ENCODE results near the gene SERPINA4. TPM values are rescaled to one million over a fixed set of nuclear protein-coding genes. Genes with fewer than 3 reads are reported as not detected.

The SERPINA4 gene
- total RNA-seq (not detected), polyA plus RNA-seq (ENCODE audit: insufficient read length in 2 of 2) (not detected)
- long read RNA-seq, donor 1: 0 reads
- long read RNA-seq, donor 2: 0 reads
- long read RNA-seq, donor 3: 0 reads
- long read RNA-seq, donor 4: 0 reads

GRCh38 chr14:94560751-94561655 lies at the start of gene SERPINA4:
SERPINA4 (plus strand) TSS chr14:94561442; CDS start chr14:94563483, 2,041 bp downstream.
- Histone ChIP-seq H3K4me1 (ENCODE audit: control insufficient read depth, insufficient read depth, low read length) (no peaks in the 10 kb centered on the region), H3K27ac (ENCODE audit: low read depth, low read length) (no peak within 1 kb of the TSS), H3K27me3 (ENCODE audit: control insufficient read depth, insufficient read depth, low read length) (no peaks in the 10 kb centered on the region), H3K4me3 (ENCODE audit: low read depth, low read length) (no peak within 1 kb of the TSS), H3K9me3 (ENCODE audit: control insufficient read depth, insufficient read depth, low read length) (no peaks in the 10 kb centered on the region), H3K36me3 (ENCODE audit: control insufficient read depth, insufficient read depth, low read length) (no peaks in the 10 kb centered on the region)
- no peak for DNase-seq (ENCODE audit: low read depth in 4 of 6, low spot score in 6 of 6)
- WGBS (ENCODE audit: insufficient coverage): 90% methylated on average over 8 of the region's 11 CpGs

- H3K9me3 ChIP-seq (ENCODE audit: control insufficient read depth, insufficient read depth, low read length): no peaks in the 10 kb centered on the region
- no peak for DNase-seq (ENCODE audit: low read depth in 4 of 6, low spot score in 6 of 6)
- peaks cover 10% of the 10 kb centered on the region for H3K4me1 ChIP-seq (ENCODE audit: control insufficient read depth, insufficient read depth, low read length)
- WGBS (ENCODE audit: insufficient coverage): 86% methylated on average over 7 of the region's 7 CpGs
- no peaks in the 10 kb centered on the region for H3K27me3 ChIP-seq (ENCODE audit: control insufficient read depth, insufficient read depth, low read length)
- no peak overlapping the region for H3K27ac ChIP-seq (ENCODE audit: low read depth, low read length)
- no peaks in the 10 kb centered on the region for H3K36me3 ChIP-seq (ENCODE audit: control insufficient read depth, insufficient read depth, low read length)
- no peak overlapping the region for H3K4me3 ChIP-seq (ENCODE audit: low read depth, low read length)
Measured at GRCh38 chr14:94514351-94514750, 46.9 kb upstream of the SERPINA4 start.

GRCh38 chr14:94515426-94515825 lies 45.8 kb upstream of the SERPINA4 start:
- Histone ChIP-seq H3K36me3 (ENCODE audit: control insufficient read depth, insufficient read depth, low read length) (no peaks in the 10 kb centered on the region), H3K4me1 (ENCODE audit: control insufficient read depth, insufficient read depth, low read length) (peaks cover 10% of the 10 kb centered on the region), H3K4me3 (ENCODE audit: low read depth, low read length) (no peak overlapping the region), H3K27me3 (ENCODE audit: control insufficient read depth, insufficient read depth, low read length) (no peaks in the 10 kb centered on the region), H3K27ac (ENCODE audit: low read depth, low read length) (no peak overlapping the region), H3K9me3 (ENCODE audit: control insufficient read depth, insufficient read depth, low read length) (no peaks in the 10 kb centered on the region)
- 76% methylated on average over 8 of the region's 9 CpGs for WGBS (ENCODE audit: insufficient coverage)
- no peak for DNase-seq (ENCODE audit: low read depth in 4 of 6, low spot score in 6 of 6)

GRCh38 chr14:94515856-94516255 lies 45.4 kb upstream of the SERPINA4 start:
- no peak overlapping the region for H3K4me3 ChIP-seq (ENCODE audit: low read depth, low read length)
- no peak for DNase-seq (ENCODE audit: low read depth in 4 of 6, low spot score in 6 of 6)
- 92% methylated on average over 5 of the region's 6 CpGs for WGBS (ENCODE audit: insufficient coverage)
- H3K9me3 ChIP-seq (ENCODE audit: control insufficient read depth, insufficient read depth, low read length): no peaks in the 10 kb centered on the region
- no peaks in the 10 kb centered on the region for H3K36me3 ChIP-seq (ENCODE audit: control insufficient read depth, insufficient read depth, low read length)
- peaks cover 10% of the 10 kb centered on the region for H3K4me1 ChIP-seq (ENCODE audit: control insufficient read depth, insufficient read depth, low read length)
- no peaks in the 10 kb centered on the region for H3K27me3 ChIP-seq (ENCODE audit: control insufficient read depth, insufficient read depth, low read length)
- no peak overlapping the region for H3K27ac ChIP-seq (ENCODE audit: low read depth, low read length)

- Histone ChIP-seq H3K36me3 (ENCODE audit: control insufficient read depth, insufficient read depth, low read length) (no peaks in the 10 kb centered on the region), H3K27ac (ENCODE audit: low read depth, low read length) (no peak overlapping the region), H3K9me3 (ENCODE audit: control insufficient read depth, insufficient read depth, low read length) (no peaks in the 10 kb centered on the region), H3K27me3 (ENCODE audit: control insufficient read depth, insufficient read depth, low read length) (no peaks in the 10 kb centered on the region), H3K4me1 (ENCODE audit: control insufficient read depth, insufficient read depth, low read length) (peaks cover 10% of the 10 kb centered on the region), H3K4me3 (ENCODE audit: low read depth, low read length) (no peak overlapping the region)
- WGBS (ENCODE audit: insufficient coverage): 56% methylated on average over 7 of the region's 10 CpGs
- no peak for DNase-seq (ENCODE audit: low read depth in 4 of 6, low spot score in 6 of 6)
Measured at GRCh38 chr14:94517248-94517640, 44.0 kb upstream of the SERPINA4 start.

- WGBS (ENCODE audit: insufficient coverage): 18% methylated on average over 4 of the region's 7 CpGs
- H3K27me3 ChIP-seq (ENCODE audit: control insufficient read depth, insufficient read depth, low read length): no peaks in the 10 kb centered on the region
- H3K4me3 ChIP-seq (ENCODE audit: low read depth, low read length): no peak overlapping the region
- H3K27ac ChIP-seq (ENCODE audit: low read depth, low read length): no peak overlapping the region
- H3K36me3 ChIP-seq (ENCODE audit: control insufficient read depth, insufficient read depth, low read length): no peaks in the 10 kb centered on the region
- no peaks in the 10 kb centered on the region for H3K9me3 ChIP-seq (ENCODE audit: control insufficient read depth, insufficient read depth, low read length)
- H3K4me1 ChIP-seq (ENCODE audit: control insufficient read depth, insufficient read depth, low read length): peaks cover 10% of the 10 kb centered on the region
- DNase-seq (ENCODE audit: low read depth in 4 of 6, low spot score in 6 of 6): peak in 2 of 6 donors; percentile 35
Measured at GRCh38 chr14:94517641-94518257, 43.5 kb upstream of the SERPINA4 start.

GRCh38 chr14:94521375-94522114 lies 39.7 kb upstream of the SERPINA4 start:
- Histone ChIP-seq H3K4me1 (ENCODE audit: control insufficient read depth, insufficient read depth, low read length) (peaks cover 10% of the 10 kb centered on the region), H3K9me3 (ENCODE audit: control insufficient read depth, insufficient read depth, low read length) (no peaks in the 10 kb centered on the region), H3K4me3 (ENCODE audit: low read depth, low read length) (no peak overlapping the region), H3K27ac (ENCODE audit: low read depth, low read length) (no peak overlapping the region), H3K27me3 (ENCODE audit: control insufficient read depth, insufficient read depth, low read length) (no peaks in the 10 kb centered on the region), H3K36me3 (ENCODE audit: control insufficient read depth, insufficient read depth, low read length) (no peaks in the 10 kb centered on the region)
- no peak for DNase-seq (ENCODE audit: low read depth in 4 of 6, low spot score in 6 of 6)
- 43% methylated on average over 5 of the region's 5 CpGs for WGBS (ENCODE audit: insufficient coverage)

- Histone ChIP-seq H3K9me3 (ENCODE audit: control insufficient read depth, insufficient read depth, low read length) (no peaks in the 10 kb centered on the region), H3K27me3 (ENCODE audit: control insufficient read depth, insufficient read depth, low read length) (no peaks in the 10 kb centered on the region), H3K4me1 (ENCODE audit: control insufficient read depth, insufficient read depth, low read length) (peaks cover 6% of the 10 kb centered on the region), H3K4me3 (ENCODE audit: low read depth, low read length) (no peak overlapping the region), H3K27ac (ENCODE audit: low read depth, low read length) (no peak overlapping the region), H3K36me3 (ENCODE audit: control insufficient read depth, insufficient read depth, low read length) (no peaks in the 10 kb centered on the region)
- 90% methylated on average over 7 of the region's 7 CpGs for WGBS (ENCODE audit: insufficient coverage)
- no peak for DNase-seq (ENCODE audit: low read depth in 4 of 6, low spot score in 6 of 6)
Measured at GRCh38 chr14:94522115-94522724, 39.0 kb upstream of the SERPINA4 start.

GRCh38 chr14:94523265-94523664 lies 38.0 kb upstream of the SERPINA4 start:
- H3K4me1 ChIP-seq (ENCODE audit: control insufficient read depth, insufficient read depth, low read length): no peaks in the 10 kb centered on the region
- no peak overlapping the region for H3K4me3 ChIP-seq (ENCODE audit: low read depth, low read length)
- DNase-seq (ENCODE audit: low read depth in 4 of 6, low spot score in 6 of 6): no peak
- no peak overlapping the region for H3K27ac ChIP-seq (ENCODE audit: low read depth, low read length)
- no peaks in the 10 kb centered on the region for H3K36me3 ChIP-seq (ENCODE audit: control insufficient read depth, insufficient read depth, low read length)
- 95% methylated on average over 8 of the region's 8 CpGs for WGBS (ENCODE audit: insufficient coverage)
- H3K27me3 ChIP-seq (ENCODE audit: control insufficient read depth, insufficient read depth, low read length): no peaks in the 10 kb centered on the region
- no peaks in the 10 kb centered on the region for H3K9me3 ChIP-seq (ENCODE audit: control insufficient read depth, insufficient read depth, low read length)

Data from spinal cord (tissue), 10 donors.